BLaER1 treated with 17β-estradiol and CSF1 and Interleukin-3, amounts not matched to agents 10 nM and 100 nM (cell line): ENCODE measurements around the gene ISM1.

Experiments used
- H3K27ac ChIP-seq, 11 experiments: shearing (Covaris generic); formaldehyde crosslinking; 2 replicates each; pipeline ENCODE4 v1.8.1; 2022
- H3K27me3 ChIP-seq, 11 experiments: shearing (Covaris generic); formaldehyde crosslinking; 2 replicates each; pipeline ENCODE4 v1.8.1; 2022
- H3K36me3 ChIP-seq, 11 experiments: shearing (Covaris generic); formaldehyde crosslinking; 2 replicates each; pipeline ENCODE4 v1.8.1; 2022
- H3K4me1 ChIP-seq, 10 experiments: shearing (Covaris generic); formaldehyde crosslinking; 2 replicates each; pipeline ENCODE4 v1.8.1; 2022
- H3K4me2 ChIP-seq, 11 experiments: shearing (Covaris generic); formaldehyde crosslinking; 2 replicates each; pipeline ENCODE4 v1.8.1; 2022
- H3K4me3 ChIP-seq, 10 experiments: shearing (Covaris generic); formaldehyde crosslinking; 2 replicates each; pipeline ENCODE4 v1.8.1; 2022
- H3K9ac ChIP-seq, 11 experiments: shearing (Covaris generic); formaldehyde crosslinking; 2 replicates each; pipeline ENCODE4 v1.8.1; 2022
- H3K9me3 ChIP-seq, 11 experiments: shearing (Covaris generic); formaldehyde crosslinking; replicated peaks in 1 of 11; 2 replicates each; pipeline ENCODE4 v1.8.1; 2022
- H4K20me1 ChIP-seq, 11 experiments: shearing (Covaris generic); formaldehyde crosslinking; 2 replicates each; pipeline ENCODE4 v1.8.1; 2022
- Cebpa-rat ChIP-seq, 11 experiments: shearing (Covaris generic); IDR thresholded peaks; 2 replicates each; pipeline ENCODE4 v1.8.1; 2022

ISM1 gene

GRCh38 chr20:13216533-13216932 lies 4.5 kb upstream of the ISM1 start:
- Histone ChIP-seq H4K20me1 (peaks cover 0 to 26% (median 15%) of the 10 kb centered on the region in 11 experiments; a peak in 13 of 22 replicates), H3K9ac (no peak overlapping the region), H3K27ac (no peak overlapping the region), H3K9me3 (no peaks in the 10 kb centered on the region), H3K4me3 (no peak overlapping the region), H3K4me2 (no peak overlapping the region), H3K36me3 (no peaks in the 10 kb centered on the region), H3K4me1 (peaks cover 0 to 27% (median 12%) of the 10 kb centered on the region in 10 experiments; a peak in 15 of 20 replicates), H3K27me3 (peaks cover 40 to 58% (median 43%) of the 10 kb centered on the region in 11 experiments)
- TF ChIP-seq Cebpa-rat (IDR thresholded peaks at IDR 0.05), result no peak

- TF ChIP-seq Cebpa-rat (IDR thresholded peaks at IDR 0.05), result no peak
- H3K27me3 ChIP-seq, result peaks cover 53 to 71% (median 57%) of the 10 kb centered on the region in 11 experiments
- H3K4me2 ChIP-seq, result peak overlapping the region; percentile 92 to 99 (median 94)
- peak overlapping the region in 2 of 11 experiments; percentile 38 to 75; a peak in 2 of 22 replicates for H3K9ac ChIP-seq
- peak overlapping the region; percentile 70 to 80 (median 72) for H3K4me3 ChIP-seq
- no peaks in the 10 kb centered on the region for H3K9me3 ChIP-seq
- peaks cover 4 to 37% (median 31%) of the 10 kb centered on the region in 10 experiments; a peak in 19 of 20 replicates for H3K4me1 ChIP-seq
- H3K27ac ChIP-seq, result no peak overlapping the region
- H3K36me3 ChIP-seq, result no peaks in the 10 kb centered on the region
- H4K20me1 ChIP-seq, result peaks cover 0 to 26% (median 16%) of the 10 kb centered on the region in 11 experiments; a peak in 13 of 22 replicates
Measured at GRCh38 chr20:13219327-13220193, 1.5 kb upstream of the ISM1 start.

DNA sequence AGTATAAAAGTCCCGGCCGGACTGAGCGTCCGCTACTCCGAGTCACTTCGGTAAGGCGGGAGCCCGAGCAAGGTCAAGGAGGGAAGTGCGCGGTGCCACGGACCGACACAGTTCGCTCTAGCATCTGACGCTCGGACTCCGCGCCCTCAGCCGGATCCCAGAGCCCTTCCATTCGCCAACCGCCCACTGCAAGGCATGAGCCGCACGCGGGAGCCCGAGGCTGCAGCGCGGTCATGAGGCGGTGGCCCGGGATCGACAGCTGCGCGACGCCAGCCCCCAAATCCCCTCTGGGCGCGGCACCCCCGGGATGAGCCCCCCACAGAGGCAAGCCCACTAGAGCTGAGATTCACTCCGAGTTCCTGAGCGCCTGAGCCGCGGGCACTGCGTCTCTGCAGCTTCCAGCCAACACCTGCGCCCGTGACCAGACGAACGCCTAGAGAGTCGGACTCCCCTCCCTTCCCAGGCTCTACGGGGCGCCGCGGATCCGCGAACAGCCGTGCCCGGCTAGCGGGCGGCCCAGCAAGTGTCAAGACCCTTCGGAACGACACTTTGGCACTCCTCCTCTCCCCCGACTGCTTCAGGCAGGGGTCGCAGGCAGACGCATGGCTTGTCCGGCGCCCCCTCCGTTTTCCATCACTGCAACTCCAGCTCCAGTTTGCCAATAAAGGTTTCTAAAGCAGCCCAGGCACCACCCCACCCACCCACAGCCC lies 725 bp upstream of the ISM1 start:
- H3K27me3 ChIP-seq, result peaks cover 53 to 70% (median 57%) of the 10 kb centered on the region in 11 experiments
- peak overlapping the region in 10 of 11 experiments; percentile 16 to 78 (median 69); a peak in 11 of 22 replicates for H3K9ac ChIP-seq
- H3K9me3 ChIP-seq, result no peaks in the 10 kb centered on the region
- H4K20me1 ChIP-seq, result peaks cover 0 to 26% (median 16%) of the 10 kb centered on the region in 11 experiments; a peak in 13 of 22 replicates
- H3K27ac ChIP-seq, result no peak overlapping the region
- peak overlapping the region; percentile 70 to 80 (median 72) for H3K4me3 ChIP-seq
- TF ChIP-seq Cebpa-rat (IDR thresholded peaks at IDR 0.05), result no peak
- peak overlapping the region; percentile 92 to 99 (median 94) for H3K4me2 ChIP-seq
- H3K36me3 ChIP-seq, result no peaks in the 10 kb centered on the region
- H3K4me1 ChIP-seq, result peaks cover 4 to 37% (median 32%) of the 10 kb centered on the region in 10 experiments; a peak in 19 of 20 replicates

- Histone ChIP-seq H3K4me1 (peaks cover 4 to 37% (median 32%) of the 10 kb centered on the region in 10 experiments; a peak in 19 of 20 replicates), H4K20me1 (peaks cover 0 to 26% (median 16%) of the 10 kb centered on the region in 11 experiments; a peak in 13 of 22 replicates), H3K4me3 (peak overlapping the region; percentile 70 to 80 (median 72)), H3K27me3 (peaks cover 53 to 68% (median 57%) of the 10 kb centered on the region in 11 experiments), H3K4me2 (peak overlapping the region; percentile 92 to 99 (median 94)), H3K27ac (peak overlapping the region in 9 of 11 experiments; percentile 37 to 60 (median 45); a peak in 14 of 22 replicates), H3K36me3 (no peaks in the 10 kb centered on the region), H3K9me3 (peaks cover 0 to 4% (median under 1%) of the 10 kb centered on the region in 11 experiments; a peak in 11 of 22 replicates), H3K9ac (peak overlapping the region; percentile 62 to 78 (median 72))
- no peak for TF ChIP-seq Cebpa-rat (IDR thresholded peaks at IDR 0.05)
Measured at GRCh38 chr20:13221313-13221672, 219 bp downstream of the ISM1 start.

DNA sequence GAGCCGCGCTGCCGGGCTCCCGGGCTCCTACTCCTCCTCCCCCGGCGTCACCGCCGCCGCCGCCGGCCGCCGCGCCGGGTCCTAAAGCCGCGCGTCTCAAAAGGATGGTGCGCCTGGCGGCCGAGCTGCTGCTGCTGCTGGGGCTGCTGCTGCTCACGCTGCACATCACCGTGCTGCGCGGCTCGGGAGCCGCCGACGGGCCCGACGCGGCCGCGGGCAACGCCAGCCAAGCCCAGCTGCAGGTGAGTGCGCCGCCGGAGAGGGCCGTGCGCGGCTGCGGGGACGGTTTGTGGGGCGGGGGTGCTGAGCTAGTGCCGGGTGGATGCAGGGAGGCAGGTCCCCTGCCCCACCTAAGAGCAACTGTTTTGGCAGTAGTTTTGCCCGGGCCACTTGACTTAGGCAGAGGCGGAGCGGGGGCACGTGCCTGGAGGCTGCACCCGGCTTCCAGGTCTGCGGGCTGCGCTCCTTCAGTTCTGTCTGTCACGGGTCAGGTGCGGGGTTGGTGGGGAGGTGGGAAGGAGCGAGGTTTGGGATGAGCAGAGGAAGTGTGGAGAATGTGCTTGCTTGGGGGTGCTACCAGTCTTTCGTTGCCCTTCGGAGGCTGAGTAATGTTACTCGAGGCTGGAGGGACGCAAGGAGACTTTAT lies 722 bp downstream of the ISM1 start:
- Histone ChIP-seq H3K27me3 (peaks cover 53 to 63% (median 57%) of the 10 kb centered on the region in 11 experiments), H3K27ac (peak overlapping the region in 9 of 11 experiments; percentile 37 to 60 (median 45); a peak in 12 of 22 replicates), H3K36me3 (no peaks in the 10 kb centered on the region), H3K9me3 (peaks cover 0 to 9% (median 6%) of the 10 kb centered on the region in 11 experiments; a peak in 13 of 22 replicates), H4K20me1 (peaks cover 0 to 26% (median 16%) of the 10 kb centered on the region in 11 experiments; a peak in 13 of 22 replicates), H3K4me3 (peak overlapping the region; percentile 70 to 80 (median 72)), H3K4me1 (peaks cover 4 to 37% (median 32%) of the 10 kb centered on the region in 10 experiments; a peak in 19 of 20 replicates), H3K9ac (peak overlapping the region; percentile 62 to 78 (median 72)), H3K4me2 (peak overlapping the region; percentile 92 to 99 (median 94))
- TF ChIP-seq Cebpa-rat (IDR thresholded peaks at IDR 0.05), result no peak

- Histone ChIP-seq H3K27ac (no peak overlapping the region), H3K9ac (peak overlapping the region in 3 of 11 experiments; percentile 74 to 78 (median 75); a peak in 3 of 22 replicates), H3K4me1 (peaks cover 4 to 37% (median 32%) of the 10 kb centered on the region in 10 experiments; a peak in 19 of 20 replicates), H3K9me3 (peaks cover 0 to 9% (median 6%) of the 10 kb centered on the region in 11 experiments; a peak in 14 of 22 replicates), H4K20me1 (peaks cover 0 to 26% (median 16%) of the 10 kb centered on the region in 11 experiments; a peak in 13 of 22 replicates), H3K4me2 (peak overlapping the region; percentile 92 to 99 (median 94)), H3K36me3 (no peaks in the 10 kb centered on the region), H3K4me3 (peak overlapping the region; percentile 70 to 80 (median 72); a peak in 18 of 20 replicates), H3K27me3 (peaks cover 53 to 59% (median 56%) of the 10 kb centered on the region in 11 experiments)
- no peak for TF ChIP-seq Cebpa-rat (IDR thresholded peaks at IDR 0.05)
Measured at GRCh38 chr20:13222319-13222716, 1.2 kb downstream of the ISM1 start.

- TF ChIP-seq Cebpa-rat (IDR thresholded peaks at IDR 0.05), result no peak
- Histone ChIP-seq H3K4me3 (no peak overlapping the region), H3K27me3 (peaks cover 38 to 42% (median 40%) of the 10 kb centered on the region in 11 experiments), H3K36me3 (no peaks in the 10 kb centered on the region), H3K27ac (no peak overlapping the region; a peak in 1 of 22 replicates), H3K4me1 (peaks cover 4 to 37% (median 32%) of the 10 kb centered on the region in 10 experiments; a peak in 19 of 20 replicates), H3K4me2 (peak overlapping the region in 9 of 11 experiments; percentile 11 to 84 (median 58); a peak in 16 of 22 replicates), H3K9ac (no peak overlapping the region), H4K20me1 (peaks cover 0 to 26% (median 16%) of the 10 kb centered on the region in 11 experiments; a peak in 13 of 22 replicates), H3K9me3 (peaks cover 0 to 15% (median 6%) of the 10 kb centered on the region in 11 experiments; a peak in 15 of 22 replicates)
Measured at GRCh38 chr20:13223736-13224520, 2.9 kb downstream of the ISM1 start.
